Stomach (tissue), 9 donors: ENCODE results near the gene IAPP. TPM values are rescaled to one million over a fixed set of nuclear protein-coding genes. Genes with fewer than 3 reads are reported as not detected.
"Not testable (repeated sequence)": the region's sequence is repeated elsewhere in the genome, so short reads cannot be mapped to it uniquely, and the experiment has no call there.

Experiments
- DNase-seq, 2 donors: peaks; one replicate each; pipeline versions ENCODE4 v3.0.0 to v3.0.0-alpha.2; 2013 to 2019
- H3K27ac ChIP-seq, 5 donors: fragments of 200-600 bp in 4 of 5; sonication (generic) in 4 of 5; one replicate each; pipeline ENCODE4 v1.5.1; 2013 to 2019; ENCODE audit warnings: mild to moderate bottlenecking in 1 of 5, moderate library complexity in 1 of 5
- H3K27me3 ChIP-seq, 3 donors: fragments of 200-600 bp; sonication (generic); one replicate each; pipeline ENCODE4 v1.5.1; 2017 to 2019; ENCODE audit warnings: mixed run types in 1 of 3
- H3K36me3 ChIP-seq, 4 donors: fragments of 200-600 bp; sonication (generic); 1 replicate in 3 of 4; 2 replicates in 1 of 4; pipeline ENCODE4 v1.5.1; 2016 to 2019
- H3K4me1 ChIP-seq, 4 donors: fragments of 200-600 bp; sonication (generic); one replicate each; pipeline ENCODE4 v1.5.1; 2016 to 2019
- H3K4me3 ChIP-seq, 4 donors: fragments of 200-600 bp; sonication (generic) in 3 of 4; one replicate each; pipeline ENCODE4 v1.5.1; 2016 to 2019; ENCODE audit warnings: mild to moderate bottlenecking in 1 of 4
- H3K9me3 ChIP-seq, 4 donors: fragments of 200-600 bp; sonication (generic); one replicate each; pipeline ENCODE4 v1.5.1; 2016 to 2019
- EP300 ChIP-seq: sonication (generic); formaldehyde crosslinking; IDR thresholded peaks from one replicate; pipeline ENCODE4 v1.6.1; 2017; ENCODE audit warnings: antibody characterized with exemption
- POLR2A ChIP-seq, 4 donors: fragments of 450-650 bp; IDR thresholded peaks; one replicate each; pipeline ENCODE4 v1.6.1; 2016; ENCODE audit warnings: antibody characterized with exemption in 4 of 4, control low read depth in 2 of 4, mild to moderate bottlenecking in 1 of 4, moderate library complexity in 1 of 4
- POLR2AphosphoS5 ChIP-seq, 3 donors: sonication (generic); formaldehyde crosslinking; IDR thresholded peaks; one replicate each; pipeline ENCODE4 v1.6.1; 2016; ENCODE audit warnings: antibody characterized with exemption in 3 of 3
- whole genome bisulfite sequencing, 5 donors: extraction: QIAGEN DNeasy Blood & Tissue Kit in 3 of 5; methylation state at CpG; one replicate each; pipeline versions ENCODE4 v1.1.5 to v1.1.7; 2013 to 2018; 5-methylcytosine and 5-hydroxymethylcytosine counted together
- intact Hi-C: fragments of 100-400 bp; cut with DNase I; formaldehyde crosslinking; loops from one replicate; pipeline ENCODE4 v1.15.1; 2023; ENCODE audit warnings: low total_unique reads
- polyA plus RNA-seq, 3 donors: library from polyadenylated mRNA; stranded (reverse); fragments of 200-250 nt; gene quantifications; one replicate each; pipeline ENCODE4 v1.2.3, GENCODE V29; 2013
- total RNA-seq, 5 donors: library from RNA; depleted of rRNA; stranded (reverse); fragments of >200 nt; gene quantifications; one replicate each; pipeline versions ENCODE4 v1.1.0 to v1.2.3, GENCODE V29; 2014 to 2016
- TF ChIP-seq, protein P1 (sequence below), 7 experiments: fragments of 450-650 bp in 4 of 7; fragments of 200-600 bp in 3 of 7; sonication (generic) in 3 of 7; IDR thresholded peaks; one replicate each; pipeline ENCODE4 v1.5.1; 2016 to 2019; ENCODE audit warnings: antibody characterized with exemption in 7 of 7, control low read depth in 2 of 7, mild to moderate bottlenecking in 1 of 7
- donor health status: healthy with polysubstance abuse.
- donor health status: Bipolar disorder and iron deficiency.
- donor health status: healthy.

Gene IAPP
- total and polyA plus RNA-seq, 8 donors: 0.15 to 1.2 TPM; not detected in 6

DNA sequence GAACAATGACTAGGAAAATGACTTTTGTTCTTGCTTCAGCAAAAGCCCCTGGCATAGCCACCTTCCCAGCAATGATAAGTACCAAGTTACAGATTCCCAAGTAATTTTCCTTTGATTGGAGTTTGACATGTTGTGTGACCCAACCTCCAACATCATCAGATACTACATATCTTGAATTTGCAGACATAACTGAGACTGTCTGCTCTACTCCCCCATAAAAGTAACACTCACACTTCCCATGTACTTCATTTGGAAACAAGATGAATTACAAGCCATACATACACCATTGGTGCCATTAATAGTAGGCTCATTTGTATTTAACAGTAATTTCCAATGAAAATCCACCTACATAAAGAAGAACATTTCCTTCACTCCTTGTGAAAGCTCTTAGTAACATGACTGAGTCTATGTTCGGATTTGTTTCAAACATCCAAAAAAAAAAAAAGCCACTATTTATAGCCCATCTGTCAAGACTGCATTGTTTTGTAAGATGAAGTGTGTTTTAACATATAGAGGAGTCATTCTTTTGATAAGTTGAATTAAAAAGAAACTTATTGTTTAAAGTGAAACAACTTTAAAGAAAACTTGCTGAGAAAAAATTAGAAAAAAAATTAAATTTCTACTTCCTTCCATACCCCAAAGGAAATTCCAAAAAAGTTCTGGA is 26.0 kb upstream of the IAPP start:
- no peak for DNase-seq
- H3K36me3 ChIP-seq: no peaks in the 10 kb centered on the region
- no peak for TF ChIP-seq POLR2A (IDR thresholded peaks at IDR 0.05)
- TF ChIP-seq, protein P1, sequence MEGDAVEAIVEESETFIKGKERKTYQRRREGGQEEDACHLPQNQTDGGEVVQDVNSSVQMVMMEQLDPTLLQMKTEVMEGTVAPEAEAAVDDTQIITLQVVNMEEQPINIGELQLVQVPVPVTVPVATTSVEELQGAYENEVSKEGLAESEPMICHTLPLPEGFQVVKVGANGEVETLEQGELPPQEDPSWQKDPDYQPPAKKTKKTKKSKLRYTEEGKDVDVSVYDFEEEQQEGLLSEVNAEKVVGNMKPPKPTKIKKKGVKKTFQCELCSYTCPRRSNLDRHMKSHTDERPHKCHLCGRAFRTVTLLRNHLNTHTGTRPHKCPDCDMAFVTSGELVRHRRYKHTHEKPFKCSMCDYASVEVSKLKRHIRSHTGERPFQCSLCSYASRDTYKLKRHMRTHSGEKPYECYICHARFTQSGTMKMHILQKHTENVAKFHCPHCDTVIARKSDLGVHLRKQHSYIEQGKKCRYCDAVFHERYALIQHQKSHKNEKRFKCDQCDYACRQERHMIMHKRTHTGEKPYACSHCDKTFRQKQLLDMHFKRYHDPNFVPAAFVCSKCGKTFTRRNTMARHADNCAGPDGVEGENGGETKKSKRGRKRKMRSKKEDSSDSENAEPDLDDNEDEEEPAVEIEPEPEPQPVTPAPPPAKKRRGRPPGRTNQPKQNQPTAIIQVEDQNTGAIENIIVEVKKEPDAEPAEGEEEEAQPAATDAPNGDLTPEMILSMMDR (IDR thresholded peaks at IDR 0.05): no peak
- intact Hi-C loops: no loop called here
- H3K27me3 ChIP-seq: no peaks in the 10 kb centered on the region
- 32 to 50% (median 45%) methylated on average over 1 of the region's 1 CpG for WGBS, 5 donors
- no peaks in the 10 kb centered on the region for H3K4me1 ChIP-seq
- no peak overlapping the region for H3K4me3 ChIP-seq
- H3K9me3 ChIP-seq: no peaks in the 10 kb centered on the region
- no peak overlapping the region for H3K27ac ChIP-seq

DNA sequence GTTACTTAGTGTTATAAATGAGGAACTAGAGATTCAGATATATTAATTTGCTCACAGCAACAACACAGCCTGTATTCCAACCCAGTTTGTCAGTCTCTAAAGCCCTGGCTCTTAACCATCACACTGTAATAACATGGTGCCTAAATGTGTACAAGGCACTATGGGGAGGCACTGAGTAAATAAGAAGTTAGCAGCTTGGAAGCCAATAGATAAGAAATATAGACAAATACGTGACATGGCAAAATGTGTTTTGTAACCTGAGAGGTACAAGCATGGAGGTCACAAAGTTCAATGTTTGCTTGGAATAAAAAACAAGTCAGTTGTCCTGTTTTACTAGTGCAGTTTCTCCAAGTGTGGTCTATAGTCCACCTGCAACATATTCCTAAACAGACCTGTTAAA is 21.7 kb upstream of the IAPP start:
- peaks cover 0 to 8% (median 0%) of the 10 kb centered on the region in 4 donors for H3K4me1 ChIP-seq
- no peaks in the 10 kb centered on the region for H3K27me3 ChIP-seq
- H3K9me3 ChIP-seq: no peaks in the 10 kb centered on the region
- no peak overlapping the region for H3K27ac ChIP-seq
- intact Hi-C loops: no loop called here
- no peak for DNase-seq
- 25 to 45% (median 38%) methylated on average over 1 of the region's 1 CpG for WGBS, 5 donors
- TF ChIP-seq POLR2AphosphoS5 (IDR thresholded peaks at IDR 0.05): no peak
- no peak for TF ChIP-seq POLR2A (IDR thresholded peaks at IDR 0.05)
- no peak for TF ChIP-seq EP300
- TF ChIP-seq, protein P1 (IDR thresholded peaks at IDR 0.05): no peak
- no peaks in the 10 kb centered on the region for H3K36me3 ChIP-seq
- H3K4me3 ChIP-seq: no peak overlapping the region

GRCh38 chr12:21353487-21353886 is 19.2 kb upstream of the IAPP start:
- no peak for DNase-seq
- intact Hi-C loops: no loop called here
- WGBS, 5 donors: 23 to 45% (median 40%) methylated on average over 1 of the region's 1 CpG
- H3K27ac ChIP-seq: no peak overlapping the region
- H3K27me3 ChIP-seq: no peaks in the 10 kb centered on the region
- H3K36me3 ChIP-seq: no peaks in the 10 kb centered on the region
- peaks cover 0 to 8% (median 0%) of the 10 kb centered on the region in 4 donors for H3K4me1 ChIP-seq
- H3K9me3 ChIP-seq: no peaks in the 10 kb centered on the region
- H3K4me3 ChIP-seq: no peak overlapping the region
- TF ChIP-seq, protein P1 (IDR thresholded peaks at IDR 0.05): no peak
- TF ChIP-seq POLR2A (IDR thresholded peaks at IDR 0.05) (no peak), POLR2AphosphoS5 (IDR thresholded peaks at IDR 0.05) (no peak), EP300 (no peak)

DNA sequence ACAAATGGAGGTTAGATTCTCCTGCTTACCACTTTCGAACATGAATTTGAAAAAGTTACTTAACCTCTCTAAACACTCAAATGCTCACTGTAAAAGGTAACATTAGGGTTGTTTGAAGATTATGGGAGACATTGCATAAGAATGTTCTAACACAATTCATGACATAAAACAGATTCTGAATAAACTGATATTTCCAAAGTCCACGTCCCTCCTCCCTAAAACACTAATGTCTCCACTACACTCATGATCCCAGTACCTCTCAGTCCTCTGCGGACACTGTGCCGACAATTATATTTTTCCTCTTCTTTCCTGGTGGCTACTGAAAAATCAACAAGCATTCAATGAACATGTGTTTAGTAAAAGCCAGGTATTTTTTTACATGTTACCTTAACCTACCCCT is 18.8 kb upstream of the IAPP start:
- WGBS, 5 donors: 76 to 90% (median 87%) methylated on average over 4 of the region's 4 CpGs
- DNase-seq: no peak
- H3K4me1 ChIP-seq: peaks cover 0 to 8% (median 0%) of the 10 kb centered on the region in 4 donors

GRCh38 chr12:21354641-21355040 is 18.1 kb upstream of the IAPP start:
- intact Hi-C loops: no loop called here
- H3K27ac ChIP-seq: no peak overlapping the region
- 49 to 89% (median 87%) methylated on average over 1 of the region's 1 CpG for WGBS, 5 donors
- TF ChIP-seq, protein P1 (IDR thresholded peaks at IDR 0.05): no peak
- TF ChIP-seq EP300 (no peak), POLR2AphosphoS5 (IDR thresholded peaks at IDR 0.05) (no peak)
- H3K4me1 ChIP-seq: peaks cover 0 to 8% (median 0%) of the 10 kb centered on the region in 4 donors
- no peaks in the 10 kb centered on the region for H3K9me3 ChIP-seq
- H3K4me3 ChIP-seq: no peak overlapping the region
- DNase-seq: no peak
- no peaks in the 10 kb centered on the region for H3K36me3 ChIP-seq
- H3K27me3 ChIP-seq: no peaks in the 10 kb centered on the region

More for the DNA sequence above, 18.8 kb upstream of the IAPP start:
- Histone ChIP-seq H3K27me3 (no peaks in the 10 kb centered on the region), H3K27ac (no peak overlapping the region), H3K9me3 (no peaks in the 10 kb centered on the region), H3K36me3 (no peaks in the 10 kb centered on the region), H3K4me3 (no peak overlapping the region)
- intact Hi-C loops: no loop called here
- TF ChIP-seq POLR2A (IDR thresholded peaks at IDR 0.05) (no peak), POLR2AphosphoS5 (IDR thresholded peaks at IDR 0.05) (no peak)

DNA sequence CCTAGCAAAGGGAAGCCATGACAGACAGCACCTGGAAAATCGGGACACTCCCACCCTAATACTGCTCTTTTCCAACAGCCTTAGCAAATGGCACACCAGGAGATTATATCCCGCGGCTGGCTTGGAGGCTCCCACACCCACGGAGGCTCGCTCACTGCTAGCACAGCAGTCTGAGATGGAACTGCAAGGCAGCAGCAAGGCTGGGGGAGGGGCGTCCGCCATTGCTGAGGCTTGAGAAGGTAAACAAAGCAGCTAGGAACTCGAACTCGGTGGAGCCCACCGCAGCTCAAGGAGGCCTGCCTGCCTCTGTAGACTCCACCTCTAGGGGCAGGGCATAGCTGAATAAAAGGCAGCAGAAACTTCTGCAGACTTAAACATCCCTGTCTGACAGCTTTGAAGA is 12.1 kb upstream of the IAPP start:
- WGBS, 5 donors: 81 to 83% (median 82%) methylated on average over 10 of the region's 10 CpGs
- not testable (repeated sequence) for H3K27me3 ChIP-seq

More for the DNA sequence above, 12.1 kb upstream of the IAPP start:
- peaks cover 0 to 11% (median 3%) of the 10 kb centered on the region in 4 donors for H3K9me3 ChIP-seq
- H3K36me3 ChIP-seq, intact Hi-C loops, H3K4me1 ChIP-seq, H3K4me3 ChIP-seq, H3K27ac ChIP-seq, DNase-seq: not testable (repeated sequence)
